MM.1S (cell line): Measurements from ENCODE around the gene TMPRSS6.

ENCODE experiments used
- EZH2 ChIP-seq: fragments of 300-600 bp; sonication (generic); optimal IDR thresholded peaks from 2 replicates; pipeline ENCODE3; 2017; ENCODE audit warnings: low read depth, mild to moderate bottlenecking, antibody characterized with exemption, low read length, mixed read lengths
- EZH2phosphoT487 ChIP-seq: fragments of 300-600 bp; sonication (generic); IDR thresholded peaks from 2 replicates; pipeline ENCODE4 v1.6.1; 2018; ENCODE audit warnings: antibody characterized with exemption, low read length
- TF ChIP-seq, protein P1 (sequence below): fragments of 300-600 bp; sonication (generic); IDR thresholded peaks from 2 replicates; pipeline ENCODE4 v1.5.1; 2016; ENCODE audit warnings: antibody characterized with exemption, low read length, mixed read lengths

DNA sequence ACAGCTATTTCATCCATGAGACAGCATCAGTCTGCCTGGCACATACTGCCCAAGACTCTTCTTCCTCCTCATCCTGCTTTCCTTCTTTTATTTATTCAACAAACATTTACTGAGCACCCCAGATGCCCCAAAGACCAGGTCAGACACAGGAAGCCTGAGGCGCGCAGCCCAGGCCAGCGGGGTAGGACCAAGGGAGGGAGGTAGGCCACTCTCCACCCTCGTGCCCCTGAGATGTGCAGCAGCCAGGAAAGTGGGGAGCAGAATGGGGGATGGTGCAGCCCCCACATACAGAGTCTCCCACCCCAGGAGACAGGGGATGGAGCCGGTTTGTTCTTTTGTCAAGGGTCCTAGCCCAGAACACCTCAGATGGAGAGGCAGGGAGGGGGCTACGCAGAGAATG is 44.4 kb upstream of the TMPRSS6 start:
- TF ChIP-seq EZH2 (no peak), EZH2phosphoT487 (no peak)
- TF ChIP-seq, protein P1, sequence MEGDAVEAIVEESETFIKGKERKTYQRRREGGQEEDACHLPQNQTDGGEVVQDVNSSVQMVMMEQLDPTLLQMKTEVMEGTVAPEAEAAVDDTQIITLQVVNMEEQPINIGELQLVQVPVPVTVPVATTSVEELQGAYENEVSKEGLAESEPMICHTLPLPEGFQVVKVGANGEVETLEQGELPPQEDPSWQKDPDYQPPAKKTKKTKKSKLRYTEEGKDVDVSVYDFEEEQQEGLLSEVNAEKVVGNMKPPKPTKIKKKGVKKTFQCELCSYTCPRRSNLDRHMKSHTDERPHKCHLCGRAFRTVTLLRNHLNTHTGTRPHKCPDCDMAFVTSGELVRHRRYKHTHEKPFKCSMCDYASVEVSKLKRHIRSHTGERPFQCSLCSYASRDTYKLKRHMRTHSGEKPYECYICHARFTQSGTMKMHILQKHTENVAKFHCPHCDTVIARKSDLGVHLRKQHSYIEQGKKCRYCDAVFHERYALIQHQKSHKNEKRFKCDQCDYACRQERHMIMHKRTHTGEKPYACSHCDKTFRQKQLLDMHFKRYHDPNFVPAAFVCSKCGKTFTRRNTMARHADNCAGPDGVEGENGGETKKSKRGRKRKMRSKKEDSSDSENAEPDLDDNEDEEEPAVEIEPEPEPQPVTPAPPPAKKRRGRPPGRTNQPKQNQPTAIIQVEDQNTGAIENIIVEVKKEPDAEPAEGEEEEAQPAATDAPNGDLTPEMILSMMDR = no peak
